ENCODE results near the gene TRIM44. TPM values are rescaled to one million over a fixed set of nuclear protein-coding genes. Genes with fewer than 3 reads are reported as not detected.

TRIM44 gene
- total RNA-seq, 1 donor from 2014 or later = 62.8 TPM

DNA sequence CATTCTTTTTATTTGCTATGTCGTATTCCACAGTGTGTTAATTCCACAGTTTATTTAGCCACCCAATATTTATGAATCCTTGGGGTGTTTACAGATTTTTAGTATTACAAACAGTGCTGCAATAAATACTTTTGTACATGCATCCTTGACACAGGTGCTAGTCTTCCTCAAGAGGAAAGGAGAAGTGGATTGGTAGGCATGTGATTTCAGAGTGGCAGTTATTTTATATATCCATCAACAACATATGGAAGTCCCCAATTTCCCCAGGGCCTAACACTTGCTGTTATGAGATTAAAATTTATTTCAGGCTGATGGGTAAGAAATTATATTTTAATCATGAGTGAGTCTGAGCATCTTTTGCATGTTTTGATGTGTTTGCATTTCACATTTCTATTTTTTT is 17.9 kb downstream of the TRIM44 start:
- no peak for ATAC-seq
- peaks cover 6% of the 10 kb centered on the region for H3K36me3 ChIP-seq

GRCh38 chr11:35681163-35681767 is 18.7 kb downstream of the TRIM44 start:
- Histone ChIP-seq H3K4me3 (no peak overlapping the region), H3K27me3 (ENCODE audit: low read depth) (no peaks in the 10 kb centered on the region), H3K27ac (no peak overlapping the region), H3K36me3 (peaks cover 14% of the 10 kb centered on the region), H3K9me3 (no peaks in the 10 kb centered on the region), H3K4me1 (peaks cover 34% of the 10 kb centered on the region)
- TF ChIP-seq, protein P1, sequence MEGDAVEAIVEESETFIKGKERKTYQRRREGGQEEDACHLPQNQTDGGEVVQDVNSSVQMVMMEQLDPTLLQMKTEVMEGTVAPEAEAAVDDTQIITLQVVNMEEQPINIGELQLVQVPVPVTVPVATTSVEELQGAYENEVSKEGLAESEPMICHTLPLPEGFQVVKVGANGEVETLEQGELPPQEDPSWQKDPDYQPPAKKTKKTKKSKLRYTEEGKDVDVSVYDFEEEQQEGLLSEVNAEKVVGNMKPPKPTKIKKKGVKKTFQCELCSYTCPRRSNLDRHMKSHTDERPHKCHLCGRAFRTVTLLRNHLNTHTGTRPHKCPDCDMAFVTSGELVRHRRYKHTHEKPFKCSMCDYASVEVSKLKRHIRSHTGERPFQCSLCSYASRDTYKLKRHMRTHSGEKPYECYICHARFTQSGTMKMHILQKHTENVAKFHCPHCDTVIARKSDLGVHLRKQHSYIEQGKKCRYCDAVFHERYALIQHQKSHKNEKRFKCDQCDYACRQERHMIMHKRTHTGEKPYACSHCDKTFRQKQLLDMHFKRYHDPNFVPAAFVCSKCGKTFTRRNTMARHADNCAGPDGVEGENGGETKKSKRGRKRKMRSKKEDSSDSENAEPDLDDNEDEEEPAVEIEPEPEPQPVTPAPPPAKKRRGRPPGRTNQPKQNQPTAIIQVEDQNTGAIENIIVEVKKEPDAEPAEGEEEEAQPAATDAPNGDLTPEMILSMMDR (IDR thresholded peaks at IDR 0.05) = no peak
- DNase-seq = no peak
- no peak for ATAC-seq
- intact Hi-C loops (cut with DNase I) = no loop called here

More for the DNA sequence above, 17.9 kb downstream of the TRIM44 start:
- Histone ChIP-seq H3K27ac (no peak overlapping the region), H3K4me3 (no peak overlapping the region), H3K27me3 (ENCODE audit: low read depth) (no peaks in the 10 kb centered on the region), H3K4me1 (peaks cover 41% of the 10 kb centered on the region), H3K9me3 (no peaks in the 10 kb centered on the region)
- intact Hi-C loops (cut with DNase I) = no loop called here
- DNase-seq = no peak
- TF ChIP-seq, protein P1 (IDR thresholded peaks at IDR 0.05) = no peak

DNA sequence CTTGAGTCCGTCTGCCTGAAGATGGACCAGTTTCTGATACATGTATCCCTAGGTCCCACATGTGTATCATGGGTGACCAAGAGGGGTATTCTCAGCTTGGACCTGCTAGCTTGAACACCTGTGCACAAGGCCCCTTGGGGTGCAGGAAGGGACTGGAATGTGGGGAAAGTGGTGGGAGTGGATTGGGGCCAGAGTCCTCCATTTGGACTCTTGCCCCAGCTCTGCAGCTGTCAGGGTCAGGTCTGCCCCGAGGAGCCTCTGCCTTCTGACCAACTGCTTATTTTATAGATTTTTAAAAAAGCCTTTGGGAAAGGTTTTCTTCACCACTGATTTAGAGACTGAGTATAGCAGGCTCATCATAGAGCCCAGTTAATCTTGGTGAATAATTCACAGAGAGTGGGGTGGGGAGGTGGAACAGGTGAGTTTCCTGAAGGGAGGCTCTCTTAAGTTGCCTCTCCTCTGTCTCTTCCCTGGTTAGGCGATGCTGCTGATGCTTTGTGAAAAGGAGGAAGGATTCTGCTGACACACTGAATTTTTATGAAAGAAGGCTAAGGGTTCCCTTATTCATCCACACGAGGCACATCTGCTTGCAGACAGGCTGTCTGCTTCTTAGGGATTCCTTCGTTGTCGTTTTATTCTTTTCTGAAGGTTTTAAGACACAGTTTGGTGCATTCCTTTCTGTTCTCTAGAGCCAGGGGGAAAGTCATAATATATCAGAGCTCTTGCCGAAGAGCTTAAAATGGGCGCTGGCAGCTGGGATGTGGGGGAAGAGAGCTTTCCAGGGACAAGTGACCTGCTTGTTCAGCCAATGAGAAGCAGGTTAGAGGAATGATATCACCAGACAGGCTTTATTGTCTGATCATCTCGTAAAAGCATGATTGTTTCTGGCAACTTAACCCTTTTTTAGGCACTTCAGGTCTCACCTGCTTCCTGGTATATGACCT is 19.9 kb downstream of the TRIM44 start:
- ATAC-seq (peak in 1 of 2 donors; percentile 23), DNase-seq (no peak)
- H3K4me1 ChIP-seq = peaks cover 26% of the 10 kb centered on the region
- H3K27ac ChIP-seq = no peak overlapping the region
- TF ChIP-seq, protein P1 (IDR thresholded peaks at IDR 0.05) = no peak
- no peaks in the 10 kb centered on the region for H3K27me3 ChIP-seq (ENCODE audit: low read depth)
- intact Hi-C loops (cut with DNase I) = no loop called here
- H3K36me3 ChIP-seq = peaks cover 26% of the 10 kb centered on the region
- H3K9me3 ChIP-seq = no peaks in the 10 kb centered on the region
- no peak overlapping the region for H3K4me3 ChIP-seq

DNA sequence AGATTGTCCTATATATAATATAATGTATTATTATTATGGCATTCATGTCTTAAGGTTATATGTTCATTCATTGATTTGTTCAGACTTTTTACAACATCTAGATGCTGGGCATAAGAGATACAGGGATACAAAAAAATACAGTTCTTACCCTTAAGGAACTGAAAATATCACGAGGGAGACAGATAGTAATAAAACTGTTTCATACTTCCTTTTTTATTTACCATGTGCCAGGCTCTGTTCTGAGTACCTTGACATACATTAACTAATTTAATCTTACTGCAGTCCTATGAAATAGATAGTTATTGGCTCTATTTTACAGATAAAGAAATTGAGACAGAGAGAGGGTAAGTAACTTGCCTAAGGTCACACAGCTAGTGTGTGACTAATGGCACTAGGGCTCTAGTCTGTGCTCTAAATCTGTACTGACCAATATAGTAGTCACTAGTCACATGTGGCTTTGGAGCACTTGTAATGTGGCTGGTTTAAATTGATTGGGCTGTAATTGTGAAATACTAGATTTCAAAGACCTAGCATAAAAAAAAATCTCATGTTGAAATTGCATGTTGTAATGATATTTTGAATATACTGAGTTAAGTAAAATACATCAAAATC is 21.3 kb downstream of the TRIM44 start:
- peak; percentile 57 to 70 for ATAC-seq
- TF ChIP-seq, protein P1 (IDR thresholded peaks at IDR 0.05) = no peak

GRCh38 chr11:35688023-35688422 is 25.4 kb downstream of the TRIM44 start:
- DNase-seq (no peak), ATAC-seq (no peak)
- peaks cover 30% of the 10 kb centered on the region for H3K36me3 ChIP-seq
- no peak overlapping the region for H3K4me3 ChIP-seq
- no peaks in the 10 kb centered on the region for H3K9me3 ChIP-seq
- no peaks in the 10 kb centered on the region for H3K27me3 ChIP-seq (ENCODE audit: low read depth)
- peaks cover 30% of the 10 kb centered on the region for H3K4me1 ChIP-seq
- intact Hi-C loops (cut with DNase I) = no loop called here
- TF ChIP-seq, protein P1 (IDR thresholded peaks at IDR 0.05) = no peak
- H3K27ac ChIP-seq = no peak overlapping the region

More for the DNA sequence above, 21.3 kb downstream of the TRIM44 start:
- peaks cover 26% of the 10 kb centered on the region for H3K4me1 ChIP-seq
- no peaks in the 10 kb centered on the region for H3K9me3 ChIP-seq
- no peaks in the 10 kb centered on the region for H3K27me3 ChIP-seq (ENCODE audit: low read depth)
- no peak for DNase-seq
- no peak overlapping the region for H3K4me3 ChIP-seq
- H3K36me3 ChIP-seq = peaks cover 30% of the 10 kb centered on the region
- intact Hi-C loops (cut with DNase I) = no loop called here
- no peak overlapping the region for H3K27ac ChIP-seq
